HG03378 (cell line): ENCODE data around the gene FANK1.
A peak's percentile ranks its signal among the peaks of the same experiment; 100 is the strongest.

Experiments
- ATAC-seq: cut with Tn5 transposase; IDR thresholded peaks from one replicate; pipeline ENCODE4 v1.9.1; 2021; ENCODE audit warnings: mild to moderate bottlenecking, moderate library complexity; ENCODE audit not compliant: unreplicated experiment

FANK1 gene, protein sequence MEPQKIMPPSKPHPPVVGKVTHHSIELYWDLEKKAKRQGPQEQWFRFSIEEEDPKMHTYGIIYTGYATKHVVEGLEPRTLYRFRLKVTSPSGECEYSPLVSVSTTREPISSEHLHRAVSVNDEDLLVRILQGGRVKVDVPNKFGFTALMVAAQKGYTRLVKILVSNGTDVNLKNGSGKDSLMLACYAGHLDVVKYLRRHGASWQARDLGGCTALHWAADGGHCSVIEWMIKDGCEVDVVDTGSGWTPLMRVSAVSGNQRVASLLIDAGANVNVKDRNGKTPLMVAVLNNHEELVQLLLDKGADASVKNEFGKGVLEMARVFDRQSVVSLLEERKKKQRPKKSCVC

DNA sequence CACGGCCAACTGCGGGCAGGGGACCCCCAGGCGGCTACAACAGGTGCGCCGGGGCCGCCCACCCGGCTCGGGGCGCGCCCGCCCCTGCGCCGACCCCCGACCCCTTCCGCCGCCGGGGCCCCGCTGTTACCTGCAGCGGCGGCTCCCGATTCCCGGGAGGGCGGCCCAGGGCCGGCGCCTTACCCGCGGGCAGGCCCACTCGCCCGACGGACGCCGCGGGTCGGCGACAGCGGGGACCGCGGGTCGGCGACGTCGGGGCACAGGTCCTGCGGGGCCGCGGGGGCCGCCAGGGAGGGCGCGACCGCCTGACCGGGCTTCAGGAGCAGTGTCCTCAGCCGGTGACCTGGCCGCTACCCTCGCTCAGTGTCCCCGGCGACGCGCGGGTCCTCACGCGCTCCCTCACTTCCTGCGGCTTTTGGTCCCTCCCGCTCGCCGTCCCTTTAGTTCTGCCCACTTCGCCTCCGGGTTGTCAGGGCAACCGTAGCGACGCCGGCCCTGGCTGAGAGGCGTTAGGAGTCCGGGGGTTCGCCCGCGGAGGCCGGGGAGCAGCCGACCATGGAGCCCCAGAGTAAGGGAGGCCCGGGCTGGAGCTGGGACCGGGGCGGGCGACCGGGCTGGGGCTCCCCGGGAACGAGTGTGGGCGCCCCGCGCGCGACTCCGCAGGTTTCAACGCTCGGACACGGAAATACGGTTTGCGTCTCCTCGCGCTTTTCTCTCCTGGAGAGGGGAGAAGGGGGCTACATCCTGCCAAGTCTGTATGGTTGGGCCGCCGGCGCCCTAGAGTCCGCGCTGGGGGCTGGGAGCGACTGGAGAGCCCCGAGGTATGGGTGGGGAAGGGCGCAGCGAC lies at the start of gene FANK1:
Gene FANK1 (plus strand): TSS at position 477 of the 847 bp plus-strand sequence. CDS start 79 bp downstream, at position 556.
- ATAC-seq = peak; percentile 63

DNA sequence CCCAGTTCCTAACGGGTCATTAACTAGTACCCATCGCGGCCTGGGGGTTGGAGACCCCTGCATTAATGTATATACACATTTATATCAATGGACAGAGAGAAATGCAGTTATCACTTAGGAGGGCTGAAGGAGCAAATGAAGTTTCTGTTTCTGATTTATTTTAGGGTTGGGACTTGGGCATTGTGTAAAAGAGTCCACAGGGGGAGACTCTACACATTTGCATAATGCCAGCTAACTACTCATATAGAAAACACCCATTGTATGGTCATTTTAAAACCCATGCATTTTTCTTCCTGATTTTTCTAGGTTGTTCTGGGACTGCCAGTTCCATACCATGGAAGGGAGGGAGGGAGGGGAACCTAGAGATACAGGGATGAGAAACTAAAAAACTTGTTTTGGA lies 49.5 kb upstream of the FANK1 start:
- peak; percentile 66 for ATAC-seq

DNA sequence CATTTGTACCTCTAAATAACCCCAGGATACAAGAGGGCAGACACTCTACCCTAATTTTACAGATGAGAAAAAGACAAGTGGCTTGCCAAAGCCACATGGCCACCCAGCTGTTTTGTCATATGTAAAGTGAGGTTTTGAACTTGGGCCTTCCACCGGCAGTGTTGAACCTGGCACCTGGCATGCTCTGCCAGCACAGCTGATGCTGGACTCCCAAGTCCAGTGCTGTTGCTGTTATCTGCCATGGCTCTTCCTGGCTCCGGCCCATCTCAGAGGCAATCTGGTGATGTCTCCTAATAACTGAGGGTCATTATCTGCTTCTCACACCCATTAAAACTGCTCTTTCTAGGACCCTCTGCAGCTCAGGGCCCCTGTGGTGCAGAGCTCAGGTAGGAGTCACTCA lies 48.0 kb upstream of the FANK1 start:
- ATAC-seq = no peak

DNA sequence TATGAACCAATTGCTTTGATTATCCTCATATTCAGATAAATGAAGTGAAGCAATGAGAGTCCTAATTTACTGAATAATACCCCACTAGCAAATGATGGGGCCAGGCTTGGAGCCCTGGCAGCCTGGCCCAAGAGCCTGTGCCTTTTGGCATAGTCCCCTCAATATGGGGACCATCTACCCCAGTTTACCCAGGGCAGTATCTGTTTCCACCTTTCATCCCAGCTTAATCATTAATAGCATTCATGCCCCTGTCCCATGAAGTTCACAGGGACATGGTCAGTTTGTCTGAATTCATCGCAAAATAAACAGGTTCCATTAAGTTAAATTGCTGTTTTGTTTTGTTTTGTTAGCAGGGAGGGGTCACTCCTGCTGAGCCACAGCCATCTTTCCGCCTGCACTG lies 47.5 kb upstream of the FANK1 start:
- no peak for ATAC-seq

DNA sequence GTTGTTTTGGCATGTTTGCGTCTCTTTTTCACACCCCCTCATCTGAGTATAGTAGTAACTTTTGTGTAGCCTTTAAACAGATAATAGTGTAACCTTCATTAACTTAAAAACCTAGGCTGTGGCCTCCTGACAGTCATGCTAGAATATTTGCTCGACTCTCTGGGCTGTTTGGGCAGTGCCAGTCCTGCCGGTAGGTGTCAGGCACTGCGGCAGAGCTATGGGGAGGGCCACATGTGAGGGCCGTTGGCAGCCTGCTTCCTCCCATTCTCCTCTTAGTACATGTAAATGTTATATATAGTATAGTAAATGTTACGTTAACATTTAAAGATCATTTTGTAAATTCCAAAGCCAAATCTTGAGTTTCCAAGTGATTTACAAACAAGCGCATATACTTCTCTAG lies 46.9 kb upstream of the FANK1 start:
- no peak for ATAC-seq

DNA sequence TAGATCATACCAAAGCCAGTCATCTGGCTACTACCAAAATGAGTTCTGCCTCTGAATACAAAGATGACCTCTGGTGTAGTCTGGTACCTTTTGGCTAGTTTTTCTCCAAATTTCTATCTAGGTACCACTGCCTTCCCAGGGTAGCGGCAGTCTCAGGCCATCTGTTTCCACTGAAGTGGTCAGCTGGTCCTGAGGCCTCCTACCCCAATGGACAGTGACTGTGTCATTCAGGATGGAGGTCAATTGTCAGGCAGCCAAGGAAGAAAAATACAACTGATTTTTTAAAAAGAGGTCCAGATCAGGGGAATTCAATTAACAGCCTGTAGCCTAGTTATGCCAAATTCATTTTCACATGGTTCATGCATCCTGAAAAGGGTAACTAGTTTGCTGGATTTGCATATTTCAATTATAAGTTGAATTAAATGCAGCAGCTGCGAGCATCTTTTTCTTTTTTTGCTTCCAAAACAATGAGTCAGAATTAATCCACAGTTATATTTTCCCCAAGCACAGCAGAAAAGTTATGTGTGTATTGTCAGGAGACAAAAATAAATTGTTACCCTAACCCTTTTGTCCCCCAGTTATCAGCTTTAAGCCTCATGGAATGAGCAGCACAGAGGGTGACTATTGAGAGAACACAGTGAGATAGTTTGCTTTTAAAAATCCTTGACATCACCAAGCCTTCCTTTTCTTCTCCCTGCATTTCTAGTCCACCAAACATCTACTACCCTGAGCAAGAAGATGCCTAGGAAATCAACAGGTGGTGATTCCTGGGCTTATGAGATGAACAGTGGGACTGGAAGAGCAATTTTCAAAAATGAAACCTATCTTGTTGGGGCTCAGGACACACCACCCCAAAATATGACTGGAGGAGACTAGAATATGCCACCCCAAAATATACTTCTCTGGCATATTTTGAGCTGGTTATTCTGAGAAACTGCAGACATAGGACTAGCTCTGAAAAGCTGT lies 45.3 kb upstream of the FANK1 start:
- no peak for ATAC-seq

DNA sequence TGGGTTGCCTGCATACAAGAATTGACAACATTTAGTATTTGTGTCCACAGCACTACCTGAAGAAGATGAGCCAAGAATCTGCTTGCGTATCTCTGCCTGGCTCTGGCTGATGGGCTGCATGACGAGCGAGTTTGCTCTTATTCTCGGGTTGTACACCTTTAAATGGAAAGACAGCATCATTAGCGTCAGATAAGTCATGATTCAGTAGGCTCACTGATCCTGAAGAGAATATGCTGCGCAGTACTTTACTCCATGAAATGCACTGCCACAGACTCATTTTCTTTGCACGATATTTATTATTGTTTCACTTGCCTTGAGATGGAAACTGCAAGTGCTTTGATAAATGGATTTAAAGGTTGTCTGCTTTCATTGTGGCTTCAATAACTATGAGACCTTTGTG lies 43.9 kb upstream of the FANK1 start:
- ATAC-seq = no peak

DNA sequence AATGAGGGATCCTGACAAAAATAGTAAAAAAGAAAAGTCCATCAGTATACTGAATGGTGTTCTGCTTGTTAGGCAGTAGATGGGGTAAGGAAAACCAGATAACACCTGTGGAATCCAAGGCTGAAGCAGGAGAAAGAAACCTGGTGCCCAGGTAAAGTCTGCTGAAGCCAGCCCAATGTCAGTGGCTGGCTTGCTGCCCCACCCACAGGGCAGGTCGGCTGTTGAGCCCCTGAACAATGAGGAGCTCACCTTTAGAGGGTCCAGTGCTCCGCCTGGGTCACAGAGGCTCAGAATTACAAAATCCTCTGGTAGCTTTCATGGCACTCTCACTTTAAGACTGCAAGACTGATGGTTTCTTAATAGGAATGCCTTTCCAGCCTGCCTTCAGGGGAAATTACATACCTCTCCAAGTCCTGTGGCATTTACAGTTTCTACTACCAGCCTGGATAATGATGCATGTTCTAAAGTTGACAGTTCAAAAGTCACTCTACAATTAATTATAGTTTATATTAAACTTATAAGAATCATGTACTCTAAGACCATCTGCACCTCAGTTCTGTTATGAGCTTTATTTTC lies 39.1 kb upstream of the FANK1 start:
- ATAC-seq = no peak

DNA sequence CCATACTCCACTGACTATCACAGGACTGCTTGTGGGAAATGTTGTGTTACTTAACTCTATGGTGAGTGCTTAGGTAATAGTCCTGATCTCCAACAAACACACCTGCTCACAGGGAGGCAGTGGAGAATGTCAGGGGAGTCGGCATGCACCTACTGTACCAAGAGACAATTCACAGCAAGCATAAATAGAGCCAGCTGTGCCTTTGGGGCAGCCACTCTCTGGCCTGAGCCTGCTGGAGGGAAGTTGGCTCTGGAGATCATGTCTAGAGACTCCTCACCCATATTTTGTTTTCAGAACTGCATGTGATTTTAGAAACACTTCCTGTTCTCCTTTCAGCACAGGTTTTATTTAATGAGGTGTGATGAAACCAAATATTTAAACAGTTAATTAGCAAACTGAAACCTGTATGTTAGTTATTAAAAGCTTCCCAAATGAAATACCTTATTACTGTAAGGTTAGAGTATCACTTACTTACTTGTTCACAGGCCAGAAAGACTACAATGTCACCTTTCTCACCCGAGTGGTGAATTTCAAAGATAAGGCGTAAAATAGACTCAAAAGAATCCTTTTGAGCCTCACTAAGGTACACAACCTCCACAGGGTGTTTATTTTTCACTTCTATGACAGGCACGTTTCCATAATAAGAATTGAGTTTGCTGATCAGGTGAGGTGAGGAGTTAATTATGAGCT lies 37.1 kb upstream of the FANK1 start:
- ATAC-seq = no peak

DNA sequence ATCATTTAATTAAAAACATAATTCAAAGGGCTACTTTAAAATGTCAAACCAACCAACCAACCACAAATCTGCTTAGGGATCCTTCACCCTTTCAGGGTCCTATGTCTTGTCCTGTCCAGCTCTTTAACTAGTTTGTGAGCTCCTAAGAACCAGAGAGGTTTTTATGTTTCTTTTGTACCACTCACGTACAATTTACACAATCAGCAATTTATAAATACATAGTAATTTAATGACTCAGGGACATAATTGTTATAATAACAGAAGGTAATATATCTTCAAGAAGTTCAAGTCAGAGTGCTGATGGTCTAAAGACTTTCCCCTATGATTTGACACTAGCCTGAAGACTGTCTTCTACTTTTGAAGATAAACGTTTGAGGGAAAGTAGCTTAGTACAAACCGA lies 31.2 kb upstream of the FANK1 start:
- no peak for ATAC-seq

DNA sequence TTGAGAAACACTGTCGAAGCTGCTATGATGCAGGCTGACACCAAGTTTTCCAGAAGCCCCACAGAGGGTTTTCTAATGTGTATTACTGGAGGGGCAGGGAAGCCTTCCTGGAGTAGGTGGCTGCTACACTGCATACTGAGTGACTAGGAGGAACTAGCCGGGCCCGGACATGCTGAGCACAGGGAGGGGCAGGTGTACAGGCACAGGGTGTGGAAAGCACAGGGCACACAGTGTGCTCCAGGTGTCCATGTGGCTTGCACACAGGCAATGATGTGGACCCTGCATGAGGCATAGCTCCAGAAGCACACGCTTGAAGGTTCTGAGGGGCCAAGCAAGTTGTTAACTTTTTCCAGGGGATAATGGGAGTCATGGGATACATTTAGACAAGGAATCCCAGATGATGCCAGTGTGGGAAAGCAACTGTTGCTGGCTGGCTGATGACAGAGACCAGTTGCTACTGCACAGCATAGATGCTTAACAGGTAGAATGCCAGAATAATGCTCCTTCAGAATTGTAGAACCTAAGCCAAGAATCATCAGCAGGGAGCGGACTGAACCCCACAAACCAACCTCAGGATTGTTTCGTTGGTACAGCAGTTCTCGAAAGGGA lies 29.8 kb upstream of the FANK1 start:
- no peak for ATAC-seq

DNA sequence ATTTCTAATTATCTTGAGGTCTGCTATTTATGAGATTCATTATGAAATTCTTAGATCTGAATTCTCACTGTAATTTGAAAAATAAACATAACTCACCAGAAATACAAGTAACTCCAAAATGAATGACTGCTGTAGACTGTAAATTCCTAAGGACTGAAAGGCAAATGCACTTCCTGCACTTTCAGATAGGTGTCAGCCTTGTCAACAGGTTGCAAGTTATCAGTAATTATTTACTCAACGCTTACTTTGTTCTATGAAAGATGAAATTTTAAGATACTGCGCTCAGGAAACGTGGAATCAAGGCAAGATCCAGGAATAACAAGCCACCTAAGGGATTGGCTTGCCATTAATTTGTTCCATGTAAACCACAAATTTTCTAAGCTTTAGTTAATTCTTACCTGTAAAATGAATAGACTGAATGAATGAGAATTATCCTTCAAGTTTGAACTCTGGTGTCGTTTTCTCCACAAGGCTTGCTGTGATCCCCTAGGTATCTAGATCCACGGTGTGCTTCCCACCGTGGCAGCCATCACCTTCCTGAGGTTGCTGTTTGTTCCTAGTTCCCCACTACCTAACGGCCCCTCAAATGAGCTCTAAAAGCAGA lies 27.9 kb upstream of the FANK1 start:
- ATAC-seq = peak; percentile 75

DNA sequence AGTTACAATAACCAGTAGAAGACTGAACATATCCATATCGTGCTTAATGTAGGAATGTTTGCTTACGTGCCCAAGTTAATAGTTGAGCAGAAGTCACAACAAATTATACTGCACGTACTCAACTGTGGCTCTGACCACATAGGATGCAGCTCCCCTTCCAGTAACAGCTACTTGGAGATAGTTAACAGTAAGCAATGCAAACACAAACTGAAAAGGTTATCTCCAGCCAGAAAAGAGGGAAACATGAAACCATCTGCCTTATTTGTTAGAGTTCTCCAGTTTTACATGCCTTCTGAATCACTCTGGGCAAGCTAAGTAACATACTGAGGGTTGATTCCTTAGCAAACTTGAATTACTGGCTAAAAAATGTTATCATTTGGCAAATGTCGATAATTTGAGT lies 25.0 kb upstream of the FANK1 start:
- no peak for ATAC-seq

DNA sequence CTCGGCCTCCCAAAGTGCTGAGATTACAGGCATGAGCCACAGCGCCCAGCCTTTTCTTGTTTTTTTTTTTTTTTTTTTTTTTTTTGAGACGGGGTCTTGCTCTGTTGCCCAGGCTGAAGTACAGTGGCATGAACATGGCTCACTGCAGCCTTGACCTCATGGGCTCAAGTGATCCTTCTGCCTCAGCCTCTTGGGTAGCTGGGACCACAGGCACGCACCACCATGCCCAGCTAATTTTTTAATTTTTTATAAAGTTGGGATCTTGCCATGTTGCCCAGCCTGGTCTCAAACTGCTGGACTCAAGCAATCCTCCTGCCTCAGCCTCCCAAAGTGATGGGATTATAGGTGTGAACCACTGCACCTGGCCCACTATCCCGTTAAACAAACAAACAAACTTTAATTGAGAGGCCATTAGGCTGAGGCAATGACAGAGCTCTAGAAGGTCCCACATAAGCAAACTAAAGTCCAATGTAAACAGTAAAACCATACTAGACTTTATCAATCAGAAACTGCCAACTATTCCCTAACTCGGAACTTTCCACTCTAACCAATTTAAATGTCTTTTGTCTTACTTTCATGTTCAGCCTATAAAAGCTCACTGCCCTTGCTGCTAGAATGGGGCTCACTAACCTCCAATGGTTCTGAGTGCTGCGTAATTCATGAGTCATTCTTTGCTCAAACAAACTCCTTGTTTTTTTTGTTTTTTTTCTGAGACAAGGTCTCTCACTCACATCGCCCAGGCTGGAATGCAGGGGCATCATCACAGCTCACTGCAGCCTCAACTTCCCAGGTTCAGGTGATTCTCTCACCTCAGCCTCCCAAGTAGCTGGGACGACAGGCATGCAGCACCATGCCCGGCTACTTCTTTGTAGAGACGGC lies 17.2 kb upstream of the FANK1 start:
- no peak for ATAC-seq

DNA sequence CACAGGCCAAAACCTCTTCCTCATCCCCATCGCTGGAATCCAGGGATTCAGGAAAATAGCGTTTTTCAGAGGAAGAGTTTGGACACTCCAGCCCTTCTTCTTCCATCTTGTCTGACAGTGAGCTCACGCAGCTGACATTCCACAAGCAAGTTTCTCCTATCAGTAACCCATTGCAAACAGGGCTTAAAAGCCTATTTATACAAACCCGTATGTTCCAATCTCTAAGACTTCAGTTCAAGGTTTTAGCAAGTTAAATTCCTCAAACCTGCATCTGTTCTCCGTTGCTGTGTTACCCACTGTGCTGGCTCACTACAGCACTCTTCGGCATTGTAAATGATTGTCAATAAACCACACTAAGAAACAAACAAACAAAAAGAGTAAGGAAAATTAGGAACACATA lies 15.6 kb upstream of the FANK1 start:
- no peak for ATAC-seq

DNA sequence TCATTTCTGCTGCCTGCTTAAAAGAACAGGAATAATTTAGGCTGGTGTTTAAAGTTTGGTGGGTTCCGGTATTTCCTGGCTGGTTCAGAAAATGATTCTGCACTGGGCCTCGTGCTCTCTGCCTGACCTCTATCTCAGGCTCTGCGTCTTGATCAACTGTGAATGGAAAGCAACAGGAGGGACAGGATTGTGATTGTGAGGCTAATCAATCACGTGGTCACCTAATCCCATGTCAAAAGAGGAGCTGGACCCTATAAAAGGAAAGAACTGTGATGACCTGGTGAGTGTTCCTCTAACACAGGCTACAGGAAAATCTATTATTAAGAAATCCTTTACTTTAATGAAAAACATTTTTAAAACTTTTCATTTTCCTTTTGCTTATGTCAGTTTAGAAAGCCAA lies 15.2 kb upstream of the FANK1 start, which contains the start of gene DHX32:
Gene DHX32 (minus strand): TSS at position 101 of the 400 bp plus-strand sequence. CDS start 468 bp downstream, outside the sequence.
- ATAC-seq = no peak

DNA sequence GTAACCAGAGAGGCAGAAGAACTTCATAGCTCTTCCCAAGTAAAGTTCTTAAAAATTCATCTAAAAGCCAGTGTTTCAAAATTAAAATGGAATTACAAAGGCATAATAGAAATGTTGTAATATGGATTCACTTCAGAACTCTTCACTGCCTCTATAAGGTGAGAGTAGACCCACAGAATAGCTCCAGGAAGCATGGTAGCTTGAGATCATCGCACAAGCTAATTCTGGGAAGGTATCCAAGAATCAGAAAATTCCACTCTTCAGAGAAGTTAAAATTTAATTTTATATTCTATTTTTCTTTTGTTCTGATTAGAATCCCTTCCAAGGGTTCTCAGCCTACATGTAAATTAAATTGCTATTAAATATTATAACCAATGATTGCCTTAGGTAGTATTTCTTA lies 13.8 kb upstream of the FANK1 start:
- no peak for ATAC-seq

DNA sequence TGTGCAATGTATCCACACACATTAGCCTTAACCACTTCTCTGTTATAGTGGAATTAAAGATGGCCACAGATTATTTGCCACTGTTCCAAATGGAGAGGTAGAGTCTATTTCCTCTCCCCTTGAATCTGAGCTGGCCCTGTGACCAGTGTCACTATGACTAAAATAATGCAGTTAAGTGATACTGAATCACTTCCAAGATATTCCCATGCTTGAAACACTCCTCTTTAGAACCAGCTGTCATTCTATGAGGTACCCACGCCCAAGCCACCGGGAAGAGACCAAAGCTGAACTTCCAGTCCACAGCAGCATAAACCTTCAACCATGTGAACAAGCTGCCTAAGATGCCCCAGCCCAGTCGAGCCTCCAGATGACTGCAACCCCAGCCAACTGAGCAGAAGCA lies 13.2 kb upstream of the FANK1 start:
- no peak for ATAC-seq
